Thoracic aorta (tissue), 2 donors: Measurements from ENCODE around the gene TFDP1. TPM values are rescaled to one million over a fixed set of nuclear protein-coding genes. Genes with fewer than 3 reads are reported as not detected.

Source experiments
- ATAC-seq: fragments of 150-250 bp; one replicate; pipeline ENCODE4 v1.8.0; 2017; ENCODE audit warnings: low read depth; ENCODE audit not compliant: insufficient number of reproducible peaks, low FRiP score
- DNase-seq: peaks from one replicate; pipeline ENCODE4 v3.0.0-alpha.2; 2020; ENCODE audit warnings: low spot score
- H3K27ac ChIP-seq, 2 donors: fragments of 200-600 bp; sonication (generic); 1 replicate in 1 of 2; 2 replicates in 1 of 2; pipeline ENCODE4 v1.5.1; 2016; ENCODE audit warnings: mild to moderate bottlenecking in 2 of 2, moderate library complexity in 2 of 2
- H3K27me3 ChIP-seq: fragments of 200-600 bp; sonication (generic); replicated peaks from 2 replicates; pipeline ENCODE4 v1.6.0; 2016; ENCODE audit warnings: mild to moderate bottlenecking; ENCODE audit not compliant: insufficient read depth
- H3K36me3 ChIP-seq: fragments of 200-600 bp; sonication (generic); one replicate; pipeline ENCODE4 v1.5.1; 2016
- H3K4me1 ChIP-seq, 2 donors: fragments of 200-600 bp; sonication (generic); 1 replicate in 1 of 2; 2 replicates in 1 of 2; pipeline versions ENCODE4 v1.5.1 to v1.6.0; 2016; ENCODE audit warnings: low read depth in 2 of 2, mild to moderate bottlenecking in 1 of 2; ENCODE audit not compliant: control insufficient read depth in 1 of 2
- H3K4me3 ChIP-seq: fragments of 200-600 bp; sonication (generic); 2 replicates; pipeline ENCODE4 v1.5.1; 2016; ENCODE audit warnings: mild to moderate bottlenecking
- H3K9me3 ChIP-seq: fragments of 200-600 bp; sonication (generic); 2 replicates; pipeline ENCODE4 v1.5.1; 2016
- CTCF ChIP-seq: fragments of 200-600 bp; sonication (generic); IDR thresholded peaks from one replicate; pipeline ENCODE4 v1.5.1; 2019; ENCODE audit warnings: antibody characterized with exemption
- total RNA-seq, 2 donors: library from RNA; depleted of rRNA; stranded (reverse); fragments of >200 nt; gene quantifications; one replicate each; pipeline versions ENCODE4 v1.1.0 to v1.2.3, GENCODE V29; 2016

TFDP1 gene
- total RNA-seq, 2 donors from 2014 or later: 39.3 to 49.3 TPM

GRCh38 chr13:113576597-113576996, 8.0 kb upstream of the TFDP1 start:
- TF ChIP-seq CTCF: no peak
- ATAC-seq (no peak), DNase-seq (no peak)

GRCh38 chr13:113577881-113578435, 6.6 kb upstream of the TFDP1 start:
- ATAC-seq: no peak
- Histone ChIP-seq H3K4me1 (no peaks in the 10 kb centered on the region), H3K36me3 (no peaks in the 10 kb centered on the region), H3K27ac (no peak overlapping the region), H3K4me3 (no peak overlapping the region), H3K9me3 (peaks cover 18% of the 10 kb centered on the region), H3K27me3 (no peaks in the 10 kb centered on the region)
- TF ChIP-seq CTCF: no peak
- no peak for DNase-seq

More at GRCh38 chr13:113576597-113576996, 8.0 kb upstream of the TFDP1 start:
- H3K4me1 ChIP-seq: no peaks in the 10 kb centered on the region
- no peak overlapping the region for H3K4me3 ChIP-seq
- no peaks in the 10 kb centered on the region for H3K36me3 ChIP-seq
- no peaks in the 10 kb centered on the region for H3K27me3 ChIP-seq
- H3K27ac ChIP-seq: no peak overlapping the region
- peaks cover 18% of the 10 kb centered on the region for H3K9me3 ChIP-seq

- TF ChIP-seq CTCF: no peak
- Histone ChIP-seq H3K4me1 (no peaks in the 10 kb centered on the region), H3K27me3 (no peaks in the 10 kb centered on the region), H3K36me3 (no peaks in the 10 kb centered on the region), H3K4me3 (no peak overlapping the region), H3K27ac (no peak overlapping the region), H3K9me3 (peaks cover 18% of the 10 kb centered on the region)
- ATAC-seq: no peak
- no peak for DNase-seq
Measured at GRCh38 chr13:113579686-113580085, 4.9 kb upstream of the TFDP1 start.

GRCh38 chr13:113581871-113582270, 2.7 kb upstream of the TFDP1 start:
- no peak for TF ChIP-seq CTCF
- Histone ChIP-seq H3K27ac (no peak overlapping the region), H3K4me3 (no peak overlapping the region), H3K9me3 (peaks cover 6% of the 10 kb centered on the region), H3K4me1 (peaks cover 7 to 9% of the 10 kb centered on the region in 2 donors), H3K27me3 (no peaks in the 10 kb centered on the region), H3K36me3 (no peaks in the 10 kb centered on the region)
- DNase-seq (no peak), ATAC-seq (no peak)

GRCh38 chr13:113582841-113583631, 1.5 kb upstream of the TFDP1 start:
- H3K4me3 ChIP-seq: no peak overlapping the region
- no peaks in the 10 kb centered on the region for H3K9me3 ChIP-seq
- DNase-seq (no peak), ATAC-seq (no peak)
- H3K36me3 ChIP-seq: no peaks in the 10 kb centered on the region
- no peak for TF ChIP-seq CTCF
- H3K27ac ChIP-seq: no peak overlapping the region
- no peaks in the 10 kb centered on the region for H3K27me3 ChIP-seq
- peaks cover 7 to 9% of the 10 kb centered on the region in 2 donors for H3K4me1 ChIP-seq
